ENCODE measurements around the gene MEF2D.

DNA sequence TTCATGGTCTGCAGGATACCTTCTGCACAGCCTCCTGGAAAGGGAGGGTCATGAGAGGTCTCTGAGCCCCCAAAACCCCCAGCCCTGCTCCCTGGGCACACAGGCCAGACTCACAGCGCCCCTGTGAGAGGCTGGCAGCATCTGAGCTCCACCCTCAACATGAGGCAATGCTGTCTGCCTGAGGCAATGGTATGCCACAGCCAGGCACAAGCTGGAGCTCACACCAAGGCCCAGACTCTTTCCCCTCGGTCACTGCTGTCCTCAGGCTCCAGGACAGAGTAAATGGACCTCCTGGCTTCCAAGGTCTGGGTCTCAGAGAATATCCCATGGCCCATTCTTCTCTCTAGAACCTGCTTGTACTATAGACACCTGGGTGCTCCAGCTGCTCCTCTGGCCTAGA is 17.2 kb downstream of the MEF2D start:
- TF ChIP-seq, protein P1, sequence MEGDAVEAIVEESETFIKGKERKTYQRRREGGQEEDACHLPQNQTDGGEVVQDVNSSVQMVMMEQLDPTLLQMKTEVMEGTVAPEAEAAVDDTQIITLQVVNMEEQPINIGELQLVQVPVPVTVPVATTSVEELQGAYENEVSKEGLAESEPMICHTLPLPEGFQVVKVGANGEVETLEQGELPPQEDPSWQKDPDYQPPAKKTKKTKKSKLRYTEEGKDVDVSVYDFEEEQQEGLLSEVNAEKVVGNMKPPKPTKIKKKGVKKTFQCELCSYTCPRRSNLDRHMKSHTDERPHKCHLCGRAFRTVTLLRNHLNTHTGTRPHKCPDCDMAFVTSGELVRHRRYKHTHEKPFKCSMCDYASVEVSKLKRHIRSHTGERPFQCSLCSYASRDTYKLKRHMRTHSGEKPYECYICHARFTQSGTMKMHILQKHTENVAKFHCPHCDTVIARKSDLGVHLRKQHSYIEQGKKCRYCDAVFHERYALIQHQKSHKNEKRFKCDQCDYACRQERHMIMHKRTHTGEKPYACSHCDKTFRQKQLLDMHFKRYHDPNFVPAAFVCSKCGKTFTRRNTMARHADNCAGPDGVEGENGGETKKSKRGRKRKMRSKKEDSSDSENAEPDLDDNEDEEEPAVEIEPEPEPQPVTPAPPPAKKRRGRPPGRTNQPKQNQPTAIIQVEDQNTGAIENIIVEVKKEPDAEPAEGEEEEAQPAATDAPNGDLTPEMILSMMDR (IDR thresholded peaks at IDR 0.05) = no peak
- TF ChIP-seq EZH2 (IDR thresholded peaks at IDR 0.05; ENCODE audit: borderline replicate concordance, insufficient read depth, low read depth, low read length, poor library complexity, severe bottlenecking) = no peak
